SK-N-SH (cell line): ENCODE data around the gene IGLON5.

ENCODE experiments used
- CTCF ChIP-seq: fragments of 200-600 bp; sonication (generic); IDR thresholded peaks from 2 replicates; pipeline ENCODE4 v1.6.1; 2017; ENCODE audit warnings: antibody characterized with exemption, mild to moderate bottlenecking, moderate library complexity
- EP300 ChIP-seq, 2 experiments: IDR thresholded peaks; 2 replicates each; pipeline versions ENCODE4 v1.4.0 to v1.6.1; 2012; ENCODE audit warnings: borderline replicate concordance in 1 of 2, low read depth in 1 of 2, low read length in 1 of 2
- FOXM1 ChIP-seq: IDR thresholded peaks from 2 replicates; pipeline ENCODE4 v1.4.0; 2012; ENCODE audit warnings: low read depth, mild to moderate bottlenecking
- GABPA ChIP-seq: IDR thresholded peaks from 2 replicates; pipeline ENCODE4 v1.4.0; 2012; ENCODE audit warnings: low read depth, mild to moderate bottlenecking
- POLR2AphosphoS5 ChIP-seq: IDR thresholded peaks from 2 replicates; pipeline ENCODE4 v1.6.1; 2012; ENCODE audit warnings: low read depth, low read length
- REST ChIP-seq: IDR thresholded peaks from 2 replicates; pipeline ENCODE4 v1.6.1; 2012; ENCODE audit warnings: mild to moderate bottlenecking, low read depth, low read length, moderate library complexity
- SIN3A ChIP-seq: IDR thresholded peaks from 2 replicates; pipeline ENCODE4 v1.6.1; 2012; ENCODE audit warnings: low read depth, mild to moderate bottlenecking, low read length, moderate library complexity, borderline replicate concordance
- USF2 ChIP-seq: fragments of 150-350 bp; IDR thresholded peaks from 2 replicates; pipeline ENCODE4 v1.6.1; 2017; ENCODE audit warnings: antibody characterized with exemption, low read length, low read depth, borderline replicate concordance
- YY1 ChIP-seq: IDR thresholded peaks from 2 replicates; pipeline ENCODE4 v1.4.0; 2012; ENCODE audit warnings: low read depth, mild to moderate bottlenecking

GRCh38 chr19:51297406-51297805, 14.0 kb upstream of the IGLON5 start:
- TF ChIP-seq CTCF (no peak), FOXM1 (no peak), YY1 (no peak), EP300 (IDR thresholded peaks at IDR 0.05; ENCODE audit: borderline replicate concordance in 1 of 2, low read depth in 1 of 2, low read length in 1 of 2) (no peak), USF2 (no peak), SIN3A (no peak), GABPA (no peak), POLR2AphosphoS5 (no peak), REST (no peak)
